CD4-positive, alpha-beta T cell (primary cell): Measurements from ENCODE around the gene RILPL2. TPM values are rescaled to one million over a fixed set of nuclear protein-coding genes. Genes with fewer than 3 reads are reported as not detected.
"Not testable (repeated sequence)": the region's sequence is repeated elsewhere in the genome, so short reads cannot be mapped to it uniquely, and the experiment has no call there.

Source experiments
- ATAC-seq: fragments of 200-7000 bp; cut with Tn5 transposase; one replicate; pipeline ENCODE4 v1.10.0; 2022; ENCODE audit warnings: mild to moderate bottlenecking; ENCODE audit not compliant: poor library complexity
- CTCF ChIA-PET: fragments of 350-600 bp; sonication (Branson Sonifier 250); formaldehyde crosslinking; loops from one replicate; lab custom pipeline; 2021; ENCODE audit warnings: antibody characterized with exemption, inconsistent platforms; lab: Charles Lee
- POLR2A ChIA-PET: fragments of 350-600 bp; sonication (Branson Sonifier 250); formaldehyde crosslinking; loops from one replicate; lab custom pipeline; 2021; ENCODE audit warnings: antibody characterized with exemption, inconsistent platforms; lab: Charles Lee
- DNase-seq, 14 experiments: peaks; one replicate each; pipeline ENCODE4 v3.0.0-alpha.2; 2013 to 2020; ENCODE audit warnings: mixed read lengths in 2 of 14
- H3K27ac ChIP-seq, 2 donors: one replicate each; pipeline versions ENCODE4 v1.5.1 to v1.7.0; 2013; ENCODE audit warnings: low read length in 2 of 2, low read depth in 1 of 2, mild to moderate bottlenecking in 1 of 2
- H3K27me3 ChIP-seq, 2 experiments: 1 replicate in 1 of 2; 2 replicates in 1 of 2; pipeline versions ENCODE4 v1.6.1 to v1.7.0; 2013; ENCODE audit warnings: low read length in 2 of 2, control low read depth in 1 of 2, mild to moderate bottlenecking in 1 of 2, moderate library complexity in 1 of 2; ENCODE audit not compliant: insufficient read depth in 2 of 2, control insufficient read depth in 1 of 2
- H3K36me3 ChIP-seq: one replicate; pipeline ENCODE4 v1.6.1; 2013; ENCODE audit warnings: low read length, control low read depth; ENCODE audit not compliant: insufficient read depth
- H3K4me1 ChIP-seq: one replicate; pipeline ENCODE4 v1.6.1; 2013; ENCODE audit warnings: low read length, control low read depth; ENCODE audit not compliant: insufficient read depth
- H3K4me3 ChIP-seq: one replicate; pipeline ENCODE4 v1.5.1; 2013; ENCODE audit warnings: mild to moderate bottlenecking, low read length, moderate library complexity
- H3K9me3 ChIP-seq, 2 experiments: 1 replicate in 1 of 2; 2 replicates in 1 of 2; pipeline versions ENCODE4 v1.6.1 to v1.7.0; 2013; ENCODE audit warnings: low read length in 2 of 2, mild to moderate bottlenecking in 2 of 2, control low read depth in 1 of 2, moderate library complexity in 1 of 2; ENCODE audit not compliant: control insufficient read depth in 1 of 2, insufficient read depth in 1 of 2
- H3K27ac Mint-ChIP-seq: one replicate; pipeline ENCODE4 v1.8.0; 2020; ENCODE audit warnings: mixed read lengths
- H3K27me3 Mint-ChIP-seq: one replicate; pipeline ENCODE4 v1.8.0; 2021; ENCODE audit warnings: mixed read lengths
- H3K36me3 Mint-ChIP-seq: one replicate; pipeline ENCODE4 v1.8.0; 2021; ENCODE audit warnings: low read depth, mixed read lengths
- H3K4me1 Mint-ChIP-seq: one replicate; pipeline ENCODE4 v1.8.0; 2021; ENCODE audit warnings: low read depth, mixed read lengths
- H3K4me3 Mint-ChIP-seq: one replicate; pipeline ENCODE4 v1.8.0; 2020; ENCODE audit warnings: mild to moderate bottlenecking, mixed read lengths
- H3K9me3 Mint-ChIP-seq: one replicate; pipeline ENCODE4 v1.8.0; 2020; ENCODE audit warnings: mixed read lengths
- CTCF ChIP-seq: fragments of 200-600 bp; IDR thresholded peaks from one replicate; pipeline ENCODE4 v1.8.0; 2022; ENCODE audit warnings: antibody characterized with exemption, mild to moderate bottlenecking
- intact Hi-C, 2 experiments: fragments of 100-400 bp; cut with DNase I in 1 of 2; cut with micrococcal nuclease in 1 of 2; formaldehyde crosslinking; loops; one replicate each; pipeline versions ENCODE4 v1.15.1 to v1.9.0; 2023 to 2025; cut with DNase I, micrococcal nuclease
- total RNA-seq, 174 experiments: library from RNA in 2 of 174; stranded (reverse) in 2 of 174; gene quantifications; one replicate each; pipeline ENCODE4 v1.2.3 and lab custom pipeline; 2021 to 2026

Gene RILPL2
- total RNA-seq, 2 experiments from 2014 or later = 4.9 to 5.5 TPM

- CTCF ChIA-PET = no interaction called here
- Histone ChIP-seq H3K9me3 (no peaks in the 10 kb centered on the region), H3K4me3 (no peak overlapping the region), H3K27me3 (no peaks in the 10 kb centered on the region), H3K27ac (no peak overlapping the region), H3K4me1 (peaks cover 10% of the 10 kb centered on the region), H3K36me3 (no peaks in the 10 kb centered on the region)
- no peaks in the 10 kb centered on the region for H3K9me3 Mint-ChIP-seq
- no peak overlapping the region for H3K4me3 Mint-ChIP-seq
- no peaks in the 10 kb centered on the region for H3K36me3 Mint-ChIP-seq
- intact Hi-C loops = no loop called here
- H3K27me3 Mint-ChIP-seq = no peaks in the 10 kb centered on the region
- peaks cover 11% of the 10 kb centered on the region for H3K4me1 Mint-ChIP-seq
- TF ChIP-seq CTCF = no peak
- no peak for ATAC-seq
- POLR2A ChIA-PET = no interaction called here
- no peak for DNase-seq
- no peak overlapping the region for H3K27ac Mint-ChIP-seq
Observed at GRCh38 chr12:123379391-123379790, 57.1 kb downstream of the RILPL2 start.

DNA sequence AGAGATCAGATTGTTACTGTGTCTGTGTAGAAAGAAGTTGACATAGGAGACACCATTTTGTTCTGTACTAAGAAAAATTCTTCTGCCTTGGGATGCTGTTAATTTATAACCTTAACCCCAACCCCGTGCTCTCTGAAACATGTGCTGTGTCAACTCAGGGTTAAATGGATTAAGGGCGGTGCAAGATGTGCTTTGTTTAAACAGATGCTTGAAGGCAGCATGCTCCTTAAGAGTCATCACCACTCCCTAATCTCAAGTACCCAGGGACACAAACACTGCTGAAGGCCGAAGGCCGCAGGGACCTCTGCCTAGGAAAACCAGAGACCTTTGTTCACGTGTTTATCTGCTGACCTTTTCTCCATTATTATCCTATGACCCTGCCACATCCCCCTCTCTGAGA lies 64.1 kb downstream of the RILPL2 start:
- H3K4me3 ChIP-seq, H3K27ac ChIP-seq, H3K27me3 Mint-ChIP-seq, H3K27ac Mint-ChIP-seq, H3K36me3 Mint-ChIP-seq, H3K4me1 Mint-ChIP-seq, intact Hi-C loops, DNase-seq, H3K36me3 ChIP-seq, H3K9me3 ChIP-seq, H3K4me1 ChIP-seq, CTCF ChIA-PET, POLR2A ChIA-PET, H3K9me3 Mint-ChIP-seq, H3K27me3 ChIP-seq, H3K4me3 Mint-ChIP-seq, ATAC-seq: not testable (repeated sequence)

GRCh38 chr12:123371667-123372368 lies 64.7 kb downstream of the RILPL2 start:
- H3K27me3 ChIP-seq, H3K27ac Mint-ChIP-seq, POLR2A ChIA-PET, ATAC-seq, H3K4me3 ChIP-seq, H3K27ac ChIP-seq, CTCF ChIA-PET, H3K36me3 ChIP-seq, DNase-seq, H3K4me3 Mint-ChIP-seq, H3K4me1 ChIP-seq, H3K9me3 ChIP-seq, H3K27me3 Mint-ChIP-seq, H3K36me3 Mint-ChIP-seq, H3K4me1 Mint-ChIP-seq, H3K9me3 Mint-ChIP-seq, intact Hi-C loops: not testable (repeated sequence)

DNA sequence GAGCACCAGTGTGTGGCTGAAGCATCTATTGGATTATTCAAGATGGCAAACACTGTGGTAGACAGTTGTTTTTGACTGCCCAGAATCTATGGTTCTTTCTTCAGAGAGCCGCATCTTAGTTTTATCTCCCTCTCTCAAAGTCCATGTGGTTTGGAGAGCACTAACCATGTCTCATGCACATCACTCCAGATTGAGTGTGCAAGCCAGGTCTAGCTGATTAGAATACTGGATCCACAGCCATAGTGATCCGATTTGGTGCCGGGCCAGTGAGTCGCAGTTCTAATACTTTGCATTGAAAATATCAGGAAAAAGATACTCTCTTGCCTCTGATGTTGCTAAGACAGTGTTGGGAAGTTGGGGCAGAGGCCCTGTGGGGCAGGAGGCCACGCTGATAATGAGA lies 67.3 kb downstream of the RILPL2 start:
- intact Hi-C loops = loop anchor here in 1 of 2 experiments (10.0 kb wide), 1 partner anchor 346 kb away; the partner anchor contains the start of gene ATP6V0A2
- DNase-seq (no peak), ATAC-seq (no peak)
- no peak overlapping the region for H3K27ac ChIP-seq
- peaks cover 12% of the 10 kb centered on the region for H3K4me1 ChIP-seq
- Mint-ChIP-seq H3K27me3 (no peaks in the 10 kb centered on the region), H3K27ac (no peak overlapping the region), H3K4me3 (no peak overlapping the region), H3K36me3 (peaks cover 8% of the 10 kb centered on the region), H3K4me1 (peaks cover 11% of the 10 kb centered on the region), H3K9me3 (no peaks in the 10 kb centered on the region)
- ChIA-PET POLR2A (no interaction called here), CTCF (no interaction called here)
- TF ChIP-seq CTCF = no peak
- H3K4me3 ChIP-seq = no peak overlapping the region
- H3K27me3 ChIP-seq = no peaks in the 10 kb centered on the region
- H3K36me3 ChIP-seq = no peaks in the 10 kb centered on the region
- H3K9me3 ChIP-seq = no peaks in the 10 kb centered on the region

GRCh38 chr12:123368431-123368830 lies 68.1 kb downstream of the RILPL2 start:
- H3K27ac Mint-ChIP-seq, DNase-seq, CTCF ChIA-PET, H3K27me3 Mint-ChIP-seq, ATAC-seq, H3K27ac ChIP-seq, H3K4me3 Mint-ChIP-seq, H3K4me3 ChIP-seq, POLR2A ChIA-PET, H3K9me3 ChIP-seq, H3K36me3 ChIP-seq, H3K9me3 Mint-ChIP-seq, H3K27me3 ChIP-seq: not testable (repeated sequence)
- Mint-ChIP-seq H3K36me3 (peaks cover 14% of the 10 kb centered on the region), H3K4me1 (peaks cover 16% of the 10 kb centered on the region)
- intact Hi-C loops = loop anchor here in 1 of 2 experiments (10.0 kb wide), 1 partner anchor 346 kb away; the partner anchor contains the start of gene ATP6V0A2
- H3K4me1 ChIP-seq = peaks cover 19% of the 10 kb centered on the region
